Astrocyte of the spinal cord (primary cell): ENCODE data around the gene SSX2.
"Not testable (repeated sequence)": the region's sequence is repeated elsewhere in the genome, so short reads cannot be mapped to it uniquely, and the experiment has no call there.

Experiments used
- DNase-seq: peaks from one replicate; pipeline ENCODE4 v3.0.0; 2011; ENCODE audit warnings: low read depth, low spot score
- H3K4me3 ChIP-seq: 2 replicates; pipeline ENCODE4 v1.5.1; 2011; ENCODE audit warnings: low read depth, mild to moderate bottlenecking, low read length, moderate library complexity
- in situ Hi-C: cut with HindIII; loops from 2 replicates; pipeline ENCODE4 v1.10.0; 2017; ENCODE audit warnings: low sequenced_read_pairs

Gene SSX2, protein sequence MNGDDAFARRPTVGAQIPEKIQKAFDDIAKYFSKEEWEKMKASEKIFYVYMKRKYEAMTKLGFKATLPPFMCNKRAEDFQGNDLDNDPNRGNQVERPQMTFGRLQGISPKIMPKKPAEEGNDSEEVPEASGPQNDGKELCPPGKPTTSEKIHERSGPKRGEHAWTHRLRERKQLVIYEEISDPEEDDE

DNA sequence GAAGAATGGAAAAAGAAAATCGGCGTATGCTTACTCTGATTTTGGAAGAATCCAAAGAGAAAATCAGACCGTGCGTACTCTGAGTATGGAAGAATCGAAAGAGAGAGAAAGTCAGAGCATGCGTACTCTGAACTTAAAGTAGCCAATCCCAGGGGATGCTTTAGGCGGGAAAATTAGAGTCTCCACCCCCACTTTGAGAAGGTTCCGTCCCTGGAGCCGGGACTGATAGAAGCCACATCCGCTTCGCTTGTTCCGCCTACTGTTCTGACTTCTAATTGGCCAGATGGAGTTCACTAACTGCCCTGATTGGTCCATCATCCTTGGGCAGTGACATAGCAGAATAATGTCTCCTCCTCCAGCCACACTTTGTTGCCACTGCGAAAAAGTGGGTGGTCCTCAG, at the start of gene SSX2:
TSS of gene SSX2 (minus strand) at position 101 of the 400 bp plus-strand sequence. CDS start 1,429 bp downstream, outside the sequence.
- in situ Hi-C loops, DNase-seq, H3K4me3 ChIP-seq: not testable (repeated sequence)

DNA sequence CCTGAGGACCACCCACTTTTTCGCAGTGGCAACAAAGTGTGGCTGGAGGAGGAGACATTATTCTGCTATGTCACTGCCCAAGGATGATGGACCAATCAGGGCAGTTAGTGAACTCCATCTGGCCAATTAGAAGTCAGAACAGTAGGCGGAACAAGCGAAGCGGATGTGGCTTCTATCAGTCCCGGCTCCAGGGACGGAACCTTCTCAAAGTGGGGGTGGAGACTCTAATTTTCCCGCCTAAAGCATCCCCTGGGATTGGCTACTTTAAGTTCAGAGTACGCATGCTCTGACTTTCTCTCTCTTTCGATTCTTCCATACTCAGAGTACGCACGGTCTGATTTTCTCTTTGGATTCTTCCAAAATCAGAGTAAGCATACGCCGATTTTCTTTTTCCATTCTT, 44.0 kb upstream of the SSX2 start, which contains the start of gene SSX2B:
TSS of gene SSX2B (plus strand) at position 301 of the 400 bp plus-strand sequence. CDS start 1,429 bp downstream, outside the sequence.
- in situ Hi-C loops, DNase-seq, H3K4me3 ChIP-seq: not testable (repeated sequence)

DNA sequence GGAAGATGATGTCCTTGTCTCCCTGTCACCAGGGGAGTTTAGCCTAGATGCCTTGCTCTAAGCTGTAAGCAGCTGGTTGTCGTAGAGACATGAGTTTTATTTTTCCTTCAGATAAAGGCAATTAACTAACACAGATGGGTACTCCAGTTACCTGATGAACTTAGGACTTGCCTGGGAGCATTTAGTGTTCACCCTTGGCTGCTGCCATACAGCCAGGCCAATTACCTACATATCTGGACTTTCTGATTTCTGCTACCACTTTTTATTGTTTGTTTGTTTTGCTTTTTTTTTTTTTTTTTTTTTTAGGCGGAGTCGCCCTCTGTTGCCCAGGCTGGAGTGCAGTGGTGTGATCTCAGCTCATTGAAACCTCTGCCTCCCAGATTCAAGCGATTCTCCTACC, 14.9 kb downstream of the SSX2 start:
- in situ Hi-C loops, DNase-seq, H3K4me3 ChIP-seq: not testable (repeated sequence)

DNA sequence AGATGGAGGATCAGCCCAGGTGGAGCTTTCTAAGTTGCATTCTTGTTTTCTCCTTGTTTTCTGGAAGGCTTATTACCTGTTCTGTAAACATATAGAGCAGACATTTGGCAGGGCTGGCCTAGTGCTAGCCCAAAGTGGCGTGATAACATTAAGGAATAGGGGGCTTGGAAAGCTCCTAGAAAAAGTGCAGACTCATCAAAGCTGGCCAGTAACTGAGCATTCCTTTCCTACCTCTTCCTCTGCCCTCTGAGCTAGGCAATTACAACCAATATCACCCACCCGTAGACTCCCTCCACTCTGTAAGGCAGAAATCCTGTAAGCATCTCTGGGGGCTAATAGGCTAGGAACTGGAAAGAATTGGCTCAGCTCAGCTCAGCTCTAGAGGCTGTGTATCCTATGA, 44.8 kb downstream of the SSX2 start:
- in situ Hi-C loops, H3K4me3 ChIP-seq, DNase-seq: not testable (repeated sequence)

DNA sequence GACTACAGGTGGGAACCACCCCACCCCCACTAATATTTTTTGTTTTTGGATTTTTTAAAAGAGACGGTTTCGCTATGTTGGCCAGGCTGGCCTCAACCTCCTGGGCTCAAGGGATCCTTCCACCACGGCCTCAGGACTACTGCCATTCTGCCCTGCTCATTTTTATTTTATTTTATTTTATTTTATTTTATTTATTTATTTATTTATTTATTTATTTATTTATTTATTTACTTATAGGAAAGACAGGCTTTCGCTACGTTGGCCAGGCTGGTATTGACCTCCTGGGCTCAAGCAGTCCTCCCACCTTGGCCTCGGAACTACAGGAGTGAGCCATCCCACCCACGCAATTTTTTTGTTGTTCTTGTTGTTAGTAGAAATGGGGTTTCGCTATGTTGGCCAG, 51.5 kb downstream of the SSX2 start:
- DNase-seq, in situ Hi-C loops: not testable (repeated sequence)

DNA sequence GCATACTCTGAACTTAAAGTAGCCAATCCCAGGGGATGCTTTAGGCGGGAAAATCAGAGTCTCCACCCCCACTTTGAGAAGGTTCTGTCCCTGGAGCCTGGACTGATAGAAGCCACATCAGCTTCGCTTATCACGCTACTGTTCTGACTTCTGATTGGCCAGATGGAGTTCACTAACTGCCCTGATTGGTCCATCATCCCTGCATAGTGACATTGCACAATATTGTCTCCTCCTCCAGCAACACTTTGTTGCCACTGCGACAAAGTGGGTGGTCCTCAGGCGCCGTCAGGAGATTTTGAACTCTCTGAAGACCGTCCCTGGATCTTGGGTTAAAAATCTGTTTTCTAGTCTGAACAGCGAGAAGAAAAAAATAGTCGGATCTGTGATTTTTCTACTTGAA, 52.2 kb downstream of the SSX2 start, which contains the start of gene SSX7:
TSS of gene SSX7 (minus strand) at position 101 of the 400 bp plus-strand sequence. CDS start 1,428 bp downstream, outside the sequence.
- H3K4me3 ChIP-seq, in situ Hi-C loops, DNase-seq: not testable (repeated sequence)

More for the DNA sequence above, 51.5 kb downstream of the SSX2 start:
- not testable (repeated sequence) for H3K4me3 ChIP-seq

DNA sequence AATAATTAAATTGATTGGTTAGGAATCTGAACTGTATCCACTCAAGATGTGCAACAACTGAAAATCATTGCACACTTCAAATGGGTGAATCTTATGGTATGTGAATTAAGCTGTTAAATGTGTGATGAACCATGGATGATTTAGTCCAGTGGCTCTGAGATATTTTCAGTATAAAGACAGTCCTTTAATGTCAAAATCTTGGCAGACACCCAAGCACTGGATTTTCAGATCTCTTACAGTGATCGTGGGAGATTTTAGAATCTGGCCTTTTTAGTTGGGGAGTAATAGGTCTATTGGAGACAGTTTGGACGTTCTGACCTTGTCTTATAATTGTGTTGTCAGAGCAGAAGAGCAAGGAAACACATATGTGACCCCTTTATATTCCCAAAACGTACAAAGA, 56.3 kb downstream of the SSX2 start:
- H3K4me3 ChIP-seq, in situ Hi-C loops, DNase-seq: not testable (repeated sequence)

DNA sequence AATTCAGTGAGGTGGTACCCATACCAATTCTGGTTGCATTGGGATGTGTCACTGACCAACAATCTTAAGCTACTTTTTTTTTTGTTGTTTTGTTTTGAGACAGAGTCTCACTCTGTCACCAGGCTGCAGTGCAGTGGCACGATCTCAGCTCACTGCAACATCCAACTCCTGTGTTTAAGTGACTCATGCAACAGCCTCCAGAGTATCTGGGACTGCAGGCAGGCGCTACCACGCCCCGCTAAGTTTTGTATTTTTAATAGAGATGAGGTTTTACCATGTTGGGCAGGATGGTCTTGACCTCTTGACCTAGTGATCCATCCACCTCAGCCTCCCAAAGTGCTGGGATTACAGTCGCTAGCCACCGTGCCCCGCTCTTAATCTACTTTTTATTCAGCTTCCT, 58.0 kb downstream of the SSX2 start:
- in situ Hi-C loops, H3K4me3 ChIP-seq: not testable (repeated sequence)

More for the DNA sequence above, 58.0 kb downstream of the SSX2 start:
- not testable (repeated sequence) for DNase-seq
